Measurements from ENCODE around the gene SMARCB1. TPM values are rescaled to one million over a fixed set of nuclear protein-coding genes. Genes with fewer than 3 reads are reported as not detected.

SMARCB1 gene
- total RNA-seq = 10 to 100 TPM; 48.3 to 53.5 TPM
- polyA plus RNA-seq = 10 to 100 TPM; 24.2 to 31.7 TPM
- long read RNA-seq, donor 1, full-length matches to known transcripts = 275 of 290 reads
- long read RNA-seq, donor 1, partial matches to known transcripts = 2 of 290 reads
- long read RNA-seq, donor 1, other reads (novel, unspliced or antisense) = 13 of 290 reads
- long read RNA-seq, donor 2, full-length matches to known transcripts = 55 of 60 reads
- long read RNA-seq, donor 2, partial matches to known transcripts = 4 of 60 reads
- long read RNA-seq, donor 2, other reads (novel, unspliced or antisense) = 1 of 60 reads

GRCh38 chr22:23786752-23787599 is at the start of gene SMARCB1:
Gene SMARCB1, plus strand, starts transcription at chr22:23786966. Its CDS starts 204 bp downstream, at chr22:23787170.
- Histone ChIP-seq H3K4me1 (ENCODE audit: control insufficient read depth in 1 of 2, insufficient read depth in 2 of 2, low read length in 2 of 2) (no peaks in the 10 kb centered on the region), H3K4me3 (ENCODE audit: low read length in 2 of 2) (peak within 1 kb of the TSS; percentile 64 to 82), H3K27me3 (ENCODE audit: control insufficient read depth in 1 of 2, insufficient read depth in 2 of 2, low read length in 1 of 2) (no peaks in the 10 kb centered on the region), H3K36me3 (ENCODE audit: control insufficient read depth in 1 of 2, insufficient read depth in 2 of 2, low read length in 1 of 2) (no peaks in the 10 kb centered on the region), H3K27ac (ENCODE audit: low read depth in 1 of 2, low read length in 2 of 2) (peak within 1 kb of the TSS; percentile 47 to 87), H3K9me3 (ENCODE audit: control insufficient read depth, low read length) (no peaks in the 10 kb centered on the region)
- intact Hi-C loops (cut with DNase I) = loop anchor here in 1 of 2 donors (1.0 to 2.0 kb wide), 3 partner anchors 18 to 52 kb away; partner anchors contain the start of gene DERL3
- ATAC-seq (ENCODE audit: low FRiP score) = peak; percentile 95
- WGBS, 2 donors = 0% methylated on average over 76 to 97 of the region's 97 CpGs
- DNase-seq = peak; percentile 95 to 97

DNA sequence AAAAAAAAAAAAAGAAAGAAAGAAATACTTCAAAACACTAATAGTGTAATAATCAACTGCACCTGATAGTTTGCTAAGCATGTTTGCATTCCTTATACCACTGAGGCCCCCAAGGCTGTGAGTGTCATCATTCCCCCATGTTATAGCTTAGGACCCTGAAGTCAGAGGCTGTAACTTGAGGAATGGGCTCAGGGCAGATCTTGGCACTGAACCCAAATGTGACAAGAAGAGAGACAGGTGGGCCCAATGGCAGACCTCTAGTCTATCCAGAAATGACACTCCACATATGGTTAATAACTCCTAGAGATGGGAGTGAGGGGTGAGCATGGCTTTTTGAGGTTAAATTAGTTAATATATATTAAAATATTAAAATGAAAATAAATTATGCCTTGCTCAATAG is 49.1 kb upstream of the SMARCB1 start:
- Histone ChIP-seq H3K27ac (ENCODE audit: low read depth in 1 of 2, low read length in 2 of 2) (no peak overlapping the region), H3K4me3 (ENCODE audit: low read length in 2 of 2) (no peak overlapping the region), H3K27me3 (ENCODE audit: control insufficient read depth in 1 of 2, insufficient read depth in 2 of 2, low read length in 1 of 2) (no peaks in the 10 kb centered on the region), H3K36me3 (ENCODE audit: control insufficient read depth in 1 of 2, insufficient read depth in 2 of 2, low read length in 1 of 2) (no peaks in the 10 kb centered on the region), H3K9me3 (ENCODE audit: control insufficient read depth, low read length) (no peaks in the 10 kb centered on the region), H3K4me1 (ENCODE audit: control insufficient read depth in 1 of 2, insufficient read depth in 2 of 2, low read length in 2 of 2) (no peaks in the 10 kb centered on the region)
- intact Hi-C loops (cut with DNase I) = no loop called here
- ATAC-seq (ENCODE audit: low FRiP score) = no peak
- no peak for DNase-seq

- ATAC-seq (ENCODE audit: low FRiP score) = peak; percentile 64
- Histone ChIP-seq H3K27ac (ENCODE audit: low read depth in 1 of 2, low read length in 2 of 2) (no peak overlapping the region), H3K4me3 (ENCODE audit: low read length in 2 of 2) (no peak overlapping the region), H3K36me3 (ENCODE audit: control insufficient read depth in 1 of 2, insufficient read depth in 2 of 2, low read length in 1 of 2) (peaks cover 0 to 2% of the 10 kb centered on the region in 2 donors), H3K4me1 (ENCODE audit: control insufficient read depth in 1 of 2, insufficient read depth in 2 of 2, low read length in 2 of 2) (no peaks in the 10 kb centered on the region), H3K9me3 (ENCODE audit: control insufficient read depth, low read length) (no peaks in the 10 kb centered on the region), H3K27me3 (ENCODE audit: control insufficient read depth in 1 of 2, insufficient read depth in 2 of 2, low read length in 1 of 2) (no peaks in the 10 kb centered on the region)
- intact Hi-C loops (cut with DNase I) = no loop called here
- DNase-seq = no peak
- WGBS, 2 donors = 42 to 43% methylated on average over 7 of the region's 7 CpGs
These were observed 44.1 kb upstream of the SMARCB1 start for GRCh38 chr22:23742505-23743264.

- no peak overlapping the region for H3K27ac ChIP-seq (ENCODE audit: low read depth in 1 of 2, low read length in 2 of 2)
- intact Hi-C loops (cut with DNase I) = no loop called here
- no peak for ATAC-seq (ENCODE audit: low FRiP score)
- no peaks in the 10 kb centered on the region for H3K4me1 ChIP-seq (ENCODE audit: control insufficient read depth in 1 of 2, insufficient read depth in 2 of 2, low read length in 2 of 2)
- H3K9me3 ChIP-seq (ENCODE audit: control insufficient read depth, low read length) = no peaks in the 10 kb centered on the region
- H3K4me3 ChIP-seq (ENCODE audit: low read length in 2 of 2) = no peak overlapping the region
- no peaks in the 10 kb centered on the region for H3K27me3 ChIP-seq (ENCODE audit: control insufficient read depth in 1 of 2, insufficient read depth in 2 of 2, low read length in 1 of 2)
- peaks cover 0 to 2% of the 10 kb centered on the region in 2 donors for H3K36me3 ChIP-seq (ENCODE audit: control insufficient read depth in 1 of 2, insufficient read depth in 2 of 2, low read length in 1 of 2)
- DNase-seq = peak in 1 of 2 donors; percentile 59
- 29 to 59% methylated on average over 2 of the region's 2 CpGs for WGBS, 2 donors
These were observed 43.5 kb upstream of the SMARCB1 start for GRCh38 chr22:23743303-23743705.

DNA sequence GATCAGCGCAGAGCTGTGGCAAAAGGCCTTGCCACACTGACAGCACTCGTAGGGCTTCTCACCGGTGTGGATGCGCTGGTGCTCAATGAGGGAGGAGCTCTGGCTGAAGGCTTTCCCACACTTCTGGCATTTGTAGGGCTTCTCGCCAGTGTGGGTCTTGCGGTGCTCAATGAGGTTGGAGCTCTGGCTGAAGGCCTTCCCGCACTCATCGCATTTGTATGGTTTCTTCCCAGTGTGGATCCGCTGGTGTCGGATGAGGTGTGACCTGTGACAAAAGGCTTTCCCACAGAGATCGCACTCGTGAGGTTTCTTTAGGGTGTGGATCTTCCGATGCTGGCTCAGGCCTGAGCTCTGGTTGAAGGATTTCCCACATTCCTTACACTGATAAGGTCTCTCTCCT is 42.8 kb upstream of the SMARCB1 start:
- no peaks in the 10 kb centered on the region for H3K4me1 ChIP-seq (ENCODE audit: control insufficient read depth in 1 of 2, insufficient read depth in 2 of 2, low read length in 2 of 2)
- DNase-seq (no peak), ATAC-seq (ENCODE audit: low FRiP score) (no peak)
- 96 to 97% methylated on average over 13 of the region's 13 CpGs for WGBS, 2 donors
- no peaks in the 10 kb centered on the region for H3K27me3 ChIP-seq (ENCODE audit: control insufficient read depth in 1 of 2, insufficient read depth in 2 of 2, low read length in 1 of 2)
- peaks cover 0 to 2% of the 10 kb centered on the region in 2 donors for H3K36me3 ChIP-seq (ENCODE audit: control insufficient read depth in 1 of 2, insufficient read depth in 2 of 2, low read length in 1 of 2)
- no peak overlapping the region for H3K4me3 ChIP-seq (ENCODE audit: low read length in 2 of 2)
- intact Hi-C loops (cut with DNase I) = no loop called here
- no peaks in the 10 kb centered on the region for H3K9me3 ChIP-seq (ENCODE audit: control insufficient read depth, low read length)
- H3K27ac ChIP-seq (ENCODE audit: low read depth in 1 of 2, low read length in 2 of 2) = no peak overlapping the region

DNA sequence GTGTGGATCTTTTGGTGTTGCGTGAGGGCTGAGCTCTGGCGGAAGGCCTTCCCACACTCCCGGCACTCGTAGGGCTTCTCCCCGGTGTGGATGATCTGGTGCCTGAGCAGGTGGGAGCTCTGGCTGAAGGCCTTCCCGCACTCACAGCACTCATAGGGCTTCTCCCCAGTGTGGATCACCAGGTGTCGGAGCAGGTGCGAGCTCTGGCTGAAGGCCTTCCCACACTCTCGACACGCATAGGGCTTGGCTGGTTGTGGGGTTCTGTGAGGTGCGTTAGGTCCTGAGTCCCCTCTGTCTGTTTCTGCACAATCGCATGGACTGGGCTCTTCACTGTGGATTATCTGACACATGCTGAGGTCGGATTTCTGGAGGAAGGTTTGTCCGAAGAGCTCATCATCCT is 42.3 kb upstream of the SMARCB1 start:
- no peaks in the 10 kb centered on the region for H3K9me3 ChIP-seq (ENCODE audit: control insufficient read depth, low read length)
- H3K36me3 ChIP-seq (ENCODE audit: control insufficient read depth in 1 of 2, insufficient read depth in 2 of 2, low read length in 1 of 2) = peaks cover 0 to 2% of the 10 kb centered on the region in 2 donors
- H3K27ac ChIP-seq (ENCODE audit: low read depth in 1 of 2, low read length in 2 of 2) = no peak overlapping the region
- 98% methylated on average over 14 of the region's 14 CpGs for WGBS, 2 donors
- H3K27me3 ChIP-seq (ENCODE audit: control insufficient read depth in 1 of 2, insufficient read depth in 2 of 2, low read length in 1 of 2) = no peaks in the 10 kb centered on the region
- no peak overlapping the region for H3K4me3 ChIP-seq (ENCODE audit: low read length in 2 of 2)
- intact Hi-C loops (cut with DNase I) = no loop called here
- peak; percentile 23 for ATAC-seq (ENCODE audit: low FRiP score)
- DNase-seq = no peak
- H3K4me1 ChIP-seq (ENCODE audit: control insufficient read depth in 1 of 2, insufficient read depth in 2 of 2, low read length in 2 of 2) = no peaks in the 10 kb centered on the region

- intact Hi-C loops (cut with DNase I) = no loop called here
- no peaks in the 10 kb centered on the region for H3K9me3 ChIP-seq (ENCODE audit: control insufficient read depth, low read length)
- no peaks in the 10 kb centered on the region for H3K4me1 ChIP-seq (ENCODE audit: control insufficient read depth in 1 of 2, insufficient read depth in 2 of 2, low read length in 2 of 2)
- H3K27ac ChIP-seq (ENCODE audit: low read depth in 1 of 2, low read length in 2 of 2) = no peak overlapping the region
- H3K4me3 ChIP-seq (ENCODE audit: low read length in 2 of 2) = no peak overlapping the region
- peaks cover 0 to 2% of the 10 kb centered on the region in 2 donors for H3K36me3 ChIP-seq (ENCODE audit: control insufficient read depth in 1 of 2, insufficient read depth in 2 of 2, low read length in 1 of 2)
- WGBS, 2 donors = 88 to 94% methylated on average over 6 of the region's 6 CpGs
- DNase-seq (no peak), ATAC-seq (ENCODE audit: low FRiP score) (no peak)
- H3K27me3 ChIP-seq (ENCODE audit: control insufficient read depth in 1 of 2, insufficient read depth in 2 of 2, low read length in 1 of 2) = no peaks in the 10 kb centered on the region
These were observed 41.0 kb upstream of the SMARCB1 start for GRCh38 chr22:23745791-23746190.

DNA sequence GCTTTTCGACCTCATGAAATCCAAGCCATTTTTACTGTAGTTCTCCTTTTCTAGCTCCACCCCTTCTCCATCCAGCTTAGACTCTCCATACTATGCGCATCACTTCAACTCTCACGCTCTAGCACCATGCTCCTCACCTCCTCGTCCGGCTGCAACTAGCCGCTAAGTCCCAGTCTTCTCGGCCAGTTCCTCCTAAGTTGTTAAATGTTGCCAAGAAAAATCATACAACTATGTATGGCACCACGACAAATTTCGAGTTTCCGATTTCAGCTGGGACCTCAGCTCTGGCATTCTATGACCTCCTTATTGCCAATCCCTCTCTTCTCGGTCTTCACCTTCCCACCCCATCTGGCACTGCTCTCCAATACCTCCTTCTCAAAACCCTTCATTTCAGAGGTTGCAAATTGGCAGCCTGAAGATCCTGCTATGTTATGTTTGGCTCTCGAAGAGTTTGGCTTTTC is 36.9 kb upstream of the SMARCB1 start:
- no peaks in the 10 kb centered on the region for H3K4me1 ChIP-seq (ENCODE audit: control insufficient read depth in 1 of 2, insufficient read depth in 2 of 2, low read length in 2 of 2)
- intact Hi-C loops (cut with DNase I) = loop anchor here in 1 of 2 donors (1.0 kb wide), 1 partner anchor 36 kb away; the partner anchor contains the start of gene SMARCB1
- DNase-seq = no peak
- H3K27me3 ChIP-seq (ENCODE audit: control insufficient read depth in 1 of 2, insufficient read depth in 2 of 2, low read length in 1 of 2) = no peaks in the 10 kb centered on the region
- no peaks in the 10 kb centered on the region for H3K9me3 ChIP-seq (ENCODE audit: control insufficient read depth, low read length)
- WGBS, 2 donors = 3 to 6% methylated on average over 12 of the region's 12 CpGs
- H3K4me3 ChIP-seq (ENCODE audit: low read length in 2 of 2) = peak overlapping the region; percentile 42 to 81
- H3K36me3 ChIP-seq (ENCODE audit: control insufficient read depth in 1 of 2, insufficient read depth in 2 of 2, low read length in 1 of 2) = no peaks in the 10 kb centered on the region
- peak; percentile 58 for ATAC-seq (ENCODE audit: low FRiP score)
- H3K27ac ChIP-seq (ENCODE audit: low read depth in 1 of 2, low read length in 2 of 2) = peak overlapping the region; percentile 37 to 53

Measured in aorta (tissue), 5 donors.